RWPE2 (cell line): ENCODE measurements around the gene TRIO.
A peak's percentile ranks its signal among the peaks of the same experiment; 100 is the strongest.

Experiments used
- ATAC-seq: fragments of 200-7000 bp; cut with Tn5 transposase; 3 replicates; pipeline ENCODE4 v1.9.1; 2021; ENCODE audit warnings: low read depth
- DNase-seq: peaks from one replicate; pipeline ENCODE4 v3.0.0-alpha.2; 2020; ENCODE audit warnings: low spot score
- H3K27ac ChIP-seq: fragments of 450-650 bp; 2 replicates; pipeline ENCODE4 v1.5.1; 2017; ENCODE audit warnings: mild to moderate bottlenecking; ENCODE audit not compliant: poor library complexity, severe bottlenecking
- H3K27me3 ChIP-seq: fragments of 250-450 bp; sonication (Bioruptor Pico); 2 replicates; pipeline ENCODE4 v1.5.1; 2021; ENCODE audit warnings: mild to moderate bottlenecking, moderate library complexity; ENCODE audit not compliant: insufficient read depth, poor library complexity, severe bottlenecking
- H3K36me3 ChIP-seq: fragments of 250-450 bp; sonication (Bioruptor Pico); 2 replicates; pipeline ENCODE4 v1.5.1; 2020; ENCODE audit warnings: low read depth, mild to moderate bottlenecking, moderate library complexity
- H3K4me1 ChIP-seq: fragments of 250-450 bp; sonication (Bioruptor Pico); 2 replicates; pipeline ENCODE4 v1.5.1; 2021; ENCODE audit warnings: mild to moderate bottlenecking, moderate library complexity; ENCODE audit not compliant: insufficient read depth, poor library complexity, severe bottlenecking
- H3K4me3 ChIP-seq: fragments of 250-450 bp; sonication (Bioruptor Pico); 2 replicates; pipeline ENCODE4 v1.5.1; 2021; ENCODE audit warnings: mild to moderate bottlenecking, moderate library complexity; ENCODE audit not compliant: severe bottlenecking
- H3K9me3 ChIP-seq: fragments of 250-450 bp; sonication (Bioruptor Pico); 2 replicates; pipeline ENCODE4 v1.5.1; 2021; ENCODE audit warnings: mild to moderate bottlenecking, moderate library complexity; ENCODE audit not compliant: severe bottlenecking
- TF ChIP-seq, protein P1 (sequence below): fragments of 450-650 bp; IDR thresholded peaks from one replicate; pipeline ENCODE4 v1.5.1; 2017; ENCODE audit warnings: mild to moderate bottlenecking, moderate library complexity; ENCODE audit not compliant: poor library complexity, severe bottlenecking

TRIO gene

DNA sequence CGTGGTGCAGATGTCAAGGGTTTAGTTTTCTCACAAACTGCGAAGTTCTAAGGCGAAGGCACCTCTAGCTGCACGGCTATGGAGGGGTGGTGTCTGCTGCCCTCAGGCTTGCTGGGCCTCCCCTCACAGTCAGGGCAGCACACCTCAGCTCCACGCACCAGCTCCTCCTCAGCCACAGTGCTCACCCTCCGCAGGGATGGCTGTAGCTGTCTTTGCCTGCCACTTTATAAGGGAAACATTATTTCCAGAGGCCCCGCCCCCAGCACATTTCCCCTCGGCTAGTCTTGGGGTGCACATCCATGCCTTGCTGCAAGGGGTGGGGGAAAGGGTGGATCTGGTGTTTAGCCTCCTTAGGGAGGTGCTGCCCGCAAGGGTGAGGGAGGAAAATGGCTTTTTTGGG lies 154.6 kb downstream of the TRIO start:
- ATAC-seq (peak; percentile 28; the same call in 2 of the 3 replicates), DNase-seq (no peak)
- Histone ChIP-seq H3K27me3 (no peaks in the 10 kb centered on the region), H3K36me3 (peaks cover 94% of the 10 kb centered on the region), H3K9me3 (no peaks in the 10 kb centered on the region), H3K4me1 (peaks cover 6% of the 10 kb centered on the region), H3K27ac (peak overlapping the region; percentile 38), H3K4me3 (no peak overlapping the region)
- TF ChIP-seq, protein P1, sequence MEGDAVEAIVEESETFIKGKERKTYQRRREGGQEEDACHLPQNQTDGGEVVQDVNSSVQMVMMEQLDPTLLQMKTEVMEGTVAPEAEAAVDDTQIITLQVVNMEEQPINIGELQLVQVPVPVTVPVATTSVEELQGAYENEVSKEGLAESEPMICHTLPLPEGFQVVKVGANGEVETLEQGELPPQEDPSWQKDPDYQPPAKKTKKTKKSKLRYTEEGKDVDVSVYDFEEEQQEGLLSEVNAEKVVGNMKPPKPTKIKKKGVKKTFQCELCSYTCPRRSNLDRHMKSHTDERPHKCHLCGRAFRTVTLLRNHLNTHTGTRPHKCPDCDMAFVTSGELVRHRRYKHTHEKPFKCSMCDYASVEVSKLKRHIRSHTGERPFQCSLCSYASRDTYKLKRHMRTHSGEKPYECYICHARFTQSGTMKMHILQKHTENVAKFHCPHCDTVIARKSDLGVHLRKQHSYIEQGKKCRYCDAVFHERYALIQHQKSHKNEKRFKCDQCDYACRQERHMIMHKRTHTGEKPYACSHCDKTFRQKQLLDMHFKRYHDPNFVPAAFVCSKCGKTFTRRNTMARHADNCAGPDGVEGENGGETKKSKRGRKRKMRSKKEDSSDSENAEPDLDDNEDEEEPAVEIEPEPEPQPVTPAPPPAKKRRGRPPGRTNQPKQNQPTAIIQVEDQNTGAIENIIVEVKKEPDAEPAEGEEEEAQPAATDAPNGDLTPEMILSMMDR = no peak

DNA sequence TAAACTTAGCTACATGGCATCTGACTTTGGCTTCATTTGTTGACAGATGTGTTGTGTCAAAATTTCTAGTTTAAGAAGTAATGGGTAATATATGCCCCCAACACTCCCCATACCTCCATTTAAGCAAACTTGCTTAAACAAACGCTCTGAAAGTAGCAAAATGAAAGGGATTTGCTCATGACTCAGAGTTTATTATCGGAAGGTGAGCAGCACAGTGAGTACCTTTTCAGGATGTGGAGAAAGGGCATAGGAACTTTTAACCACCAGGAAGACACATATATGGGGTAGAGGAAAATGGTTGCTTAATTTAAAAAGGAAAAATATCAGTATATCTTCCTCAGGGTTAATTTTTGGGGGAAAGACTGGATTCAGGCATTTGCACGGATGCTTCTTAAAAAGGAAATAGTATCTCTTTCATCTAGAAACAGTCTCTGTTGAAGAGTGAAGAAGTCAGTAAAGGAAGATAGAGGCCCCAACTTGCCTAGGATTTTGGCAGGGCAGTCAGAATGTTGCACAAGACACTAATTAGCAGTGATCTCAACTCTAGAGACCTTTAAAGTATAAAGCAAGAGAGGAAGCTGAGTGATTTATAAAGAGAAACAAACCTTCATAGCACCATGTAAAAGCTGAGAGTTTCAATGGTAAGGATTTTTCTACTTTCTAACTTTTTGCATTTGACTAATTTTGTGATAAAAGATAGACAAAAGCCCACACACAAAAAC lies 155.1 kb downstream of the TRIO start:
- Histone ChIP-seq H3K27me3 (no peaks in the 10 kb centered on the region), H3K4me1 (peaks cover 6% of the 10 kb centered on the region), H3K27ac (peak overlapping the region; percentile 38), H3K36me3 (peaks cover 89% of the 10 kb centered on the region), H3K4me3 (no peak overlapping the region), H3K9me3 (no peaks in the 10 kb centered on the region)
- DNase-seq = no peak
- TF ChIP-seq, protein P1 = no peak
- peak; percentile 70 for ATAC-seq

DNA sequence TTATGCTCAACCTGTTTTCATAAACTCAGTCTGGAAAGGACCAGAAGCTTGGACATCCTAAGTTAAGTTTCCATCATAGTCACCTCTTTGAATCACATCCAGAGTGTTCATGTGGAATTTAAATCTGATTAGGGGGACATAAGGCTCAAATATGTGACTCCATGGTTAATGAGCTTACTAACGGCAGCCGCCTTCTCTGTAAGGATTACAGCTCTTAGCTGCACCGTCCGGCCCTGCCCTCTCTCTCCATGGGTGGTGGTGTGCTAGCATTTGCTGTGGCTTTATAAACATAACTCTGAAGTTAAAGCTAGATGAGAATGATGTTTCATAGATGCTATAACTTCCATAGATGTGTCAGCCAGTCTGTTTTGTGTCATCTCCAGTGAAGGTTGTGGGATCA lies 156.5 kb downstream of the TRIO start:
- Histone ChIP-seq H3K4me3 (no peak overlapping the region), H3K36me3 (peaks cover 85% of the 10 kb centered on the region), H3K27ac (no peak overlapping the region), H3K27me3 (no peaks in the 10 kb centered on the region), H3K9me3 (no peaks in the 10 kb centered on the region), H3K4me1 (peaks cover 11% of the 10 kb centered on the region)
- TF ChIP-seq, protein P1 = no peak
- ATAC-seq = no peak
- no peak for DNase-seq

DNA sequence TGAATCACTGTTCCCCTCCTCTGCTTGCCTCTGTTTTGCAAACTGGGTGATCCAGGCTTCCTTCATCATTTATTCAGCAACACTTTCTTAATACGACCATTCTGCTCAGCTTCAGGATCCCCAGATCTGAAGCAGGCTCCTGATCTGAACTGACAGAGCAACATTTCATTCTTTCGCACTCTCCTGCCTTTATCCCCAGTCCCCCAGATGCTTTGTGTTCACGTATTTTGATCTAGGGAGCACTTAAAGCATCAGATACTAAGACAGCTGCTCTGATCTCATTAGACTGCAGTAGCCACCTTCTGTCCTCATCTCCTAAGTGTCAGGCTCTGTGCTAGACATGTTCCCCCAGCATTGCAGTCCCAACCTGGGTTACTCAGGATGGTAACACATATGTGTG lies 158.0 kb downstream of the TRIO start:
- Histone ChIP-seq H3K36me3 (peaks cover 85% of the 10 kb centered on the region), H3K4me1 (peaks cover 17% of the 10 kb centered on the region), H3K27ac (no peak overlapping the region), H3K4me3 (no peak overlapping the region), H3K9me3 (no peaks in the 10 kb centered on the region), H3K27me3 (no peaks in the 10 kb centered on the region)
- DNase-seq (no peak), ATAC-seq (no peak)
- TF ChIP-seq, protein P1 = no peak

DNA sequence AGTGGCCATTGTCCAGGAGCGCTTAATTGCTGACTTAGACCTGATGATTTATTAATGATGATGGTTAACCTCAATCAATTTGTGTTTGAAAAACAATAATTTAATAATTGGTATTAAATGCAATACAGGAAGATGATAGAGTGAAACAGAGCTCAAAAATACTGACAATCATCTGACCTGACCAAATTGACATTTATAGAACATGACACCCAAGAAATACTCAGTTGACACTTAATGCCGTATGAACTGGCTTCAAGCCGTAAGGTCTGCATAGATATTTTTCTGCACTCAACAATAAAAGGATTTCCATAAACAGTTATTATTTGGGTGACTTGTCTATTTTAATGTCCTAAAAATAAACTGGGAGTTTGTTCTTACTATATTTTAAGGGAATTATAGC lies 159.2 kb downstream of the TRIO start:
- Histone ChIP-seq H3K9me3 (no peaks in the 10 kb centered on the region), H3K4me1 (peaks cover 17% of the 10 kb centered on the region), H3K27me3 (no peaks in the 10 kb centered on the region), H3K4me3 (no peak overlapping the region), H3K36me3 (peaks cover 84% of the 10 kb centered on the region), H3K27ac (no peak overlapping the region)
- TF ChIP-seq, protein P1 = no peak
- no peak for ATAC-seq
- no peak for DNase-seq
